Liver (tissue), 9 donors: Measurements from ENCODE around the gene SLC6A17. TPM values are rescaled to one million over a fixed set of nuclear protein-coding genes. Genes with fewer than 3 reads are reported as not detected.

Source experiments
- DNase-seq: peaks from one replicate; pipeline ENCODE4 v3.0.0-alpha.2; 2017; ENCODE audit warnings: low spot score
- H3K27ac ChIP-seq, 2 donors: one replicate each; pipeline ENCODE4 v1.7.0; 2013; ENCODE audit warnings: inconsistent platforms in 2 of 2, low read length in 2 of 2, control low read depth in 1 of 2, low read depth in 1 of 2, mild to moderate bottlenecking in 1 of 2
- H3K27me3 ChIP-seq, 4 donors: one replicate each; pipeline versions ENCODE4 v1.6.1 to v1.7.0; 2013; ENCODE audit warnings: low read length in 3 of 4, inconsistent platforms in 1 of 4, mild to moderate bottlenecking in 1 of 4, moderate library complexity in 1 of 4; ENCODE audit not compliant: control insufficient read depth in 4 of 4, insufficient read depth in 4 of 4
- H3K36me3 ChIP-seq, 4 donors: one replicate each; pipeline versions ENCODE4 v1.6.1 to v1.7.0; 2013; ENCODE audit warnings: low read length in 3 of 4, mild to moderate bottlenecking in 3 of 4, low read depth in 1 of 4, moderate library complexity in 1 of 4; ENCODE audit not compliant: control insufficient read depth in 4 of 4, insufficient read depth in 3 of 4
- H3K4me1 ChIP-seq, 4 donors: one replicate each; pipeline versions ENCODE4 v1.6.1 to v1.7.0; 2013; ENCODE audit warnings: low read length in 3 of 4, mild to moderate bottlenecking in 3 of 4, moderate library complexity in 1 of 4; ENCODE audit not compliant: control insufficient read depth in 4 of 4, insufficient read depth in 4 of 4
- H3K4me3 ChIP-seq, 3 donors: one replicate each; pipeline versions ENCODE4 v1.6.1 to v1.7.0; 2013; ENCODE audit warnings: low read length in 3 of 3, control low read depth in 1 of 3, low read depth in 1 of 3, mild to moderate bottlenecking in 1 of 3
- H3K9ac ChIP-seq, 2 donors: one replicate each; pipeline ENCODE4 v1.7.0; 2013; ENCODE audit warnings: low read length in 2 of 2, mild to moderate bottlenecking in 2 of 2, moderate library complexity in 2 of 2, control low read depth in 1 of 2, low read depth in 1 of 2
- H3K9me3 ChIP-seq, 4 donors: one replicate each; pipeline versions ENCODE4 v1.6.1 to v1.7.0; 2013; ENCODE audit warnings: low read length in 3 of 4; ENCODE audit not compliant: control insufficient read depth in 4 of 4
- EGR1 ChIP-seq, 2 donors: IDR thresholded peaks; 2 replicates each; pipeline ENCODE4 v1.6.1; 2016 to 2018; ENCODE audit warnings: antibody characterized with exemption in 2 of 2, low read depth in 2 of 2
- FOXA1 ChIP-seq: IDR thresholded peaks from 2 replicates; pipeline ENCODE4 v1.6.1; 2016; ENCODE audit warnings: antibody characterized with exemption
- FOXA2 ChIP-seq: IDR thresholded peaks from 2 replicates; pipeline ENCODE4 v1.6.1; 2016; ENCODE audit warnings: antibody characterized with exemption
- HNF4A ChIP-seq, 2 donors: conservative IDR thresholded peaks; 2 replicates each; pipeline ENCODE4 v1.6.1; 2016; ENCODE audit warnings: antibody characterized with exemption in 2 of 2, mild to moderate bottlenecking in 2 of 2
- HNF4G ChIP-seq: IDR thresholded peaks from 2 replicates; pipeline ENCODE4 v1.6.1; 2016; ENCODE audit warnings: antibody characterized with exemption
- JUND ChIP-seq, 2 donors: IDR thresholded peaks; 2 replicates each; pipeline ENCODE4 v1.6.1; 2016; ENCODE audit warnings: antibody characterized with exemption in 2 of 2
- NR2F2 ChIP-seq: IDR thresholded peaks from 2 replicates; pipeline ENCODE4 v1.6.1; 2016; ENCODE audit warnings: antibody characterized with exemption
- RAD21 ChIP-seq, 2 donors: IDR thresholded peaks; 2 replicates each; pipeline ENCODE4 v1.6.1; 2016; ENCODE audit warnings: antibody characterized with exemption in 2 of 2, mild to moderate bottlenecking in 2 of 2
- RXRA ChIP-seq, 2 donors: IDR thresholded peaks; 2 replicates each; pipeline ENCODE4 v1.6.1; 2017 to 2018; ENCODE audit warnings: antibody characterized with exemption in 2 of 2, mild to moderate bottlenecking in 1 of 2
- YY1 ChIP-seq: IDR thresholded peaks from 2 replicates; pipeline ENCODE4 v1.6.1; 2016; ENCODE audit warnings: antibody characterized with exemption, mild to moderate bottlenecking
- WGBS: extraction: QIAGEN DNeasy Blood & Tissue Kit; methylation state at CpG from one replicate; pipeline ENCODE4 v1.1.7; 2013; 5-methylcytosine and 5-hydroxymethylcytosine counted together
- polyA plus RNA-seq, 2 donors: library from polyadenylated mRNA; stranded (reverse) in 1 of 2; unstranded in 1 of 2; fragments of 200-250 nt in 1 of 2; fragments of >200 nt in 1 of 2; fragmentation: Nextera tagmentation in 1 of 2; extraction: Ambion mirVana in 1 of 2; gene quantifications; one replicate each; pipeline versions ENCODE4 v1.2.1 to v1.2.3, GENCODE V29; 2013 to 2015
- total RNA-seq, 2 donors: library from RNA; depleted of rRNA; stranded (reverse); fragments of >200 nt; gene quantifications; one replicate each; pipeline ENCODE4 v1.2.3, GENCODE V29; 2014
- TF ChIP-seq, protein P1 (sequence below): fragments of 150-350 bp; IDR thresholded peaks from 2 replicates; pipeline ENCODE4 v1.5.1; 2017; ENCODE audit warnings: improper control_type of control experiment, low read depth, low read length; ENCODE audit not compliant: missing input control
- TF ChIP-seq, protein P2 (sequence below): IDR thresholded peaks from 2 replicates; pipeline ENCODE4 v1.6.1; 2016; ENCODE audit warnings: antibody characterized with exemption
- TF ChIP-seq, protein P3 (sequence below): IDR thresholded peaks from 2 replicates; pipeline ENCODE4 v1.6.1; 2016; ENCODE audit warnings: antibody characterized with exemption
- TF ChIP-seq, protein P4 (sequence below): IDR thresholded peaks from 2 replicates; pipeline ENCODE4 v1.6.1; 2016; ENCODE audit warnings: antibody characterized with exemption, mild to moderate bottlenecking
- donor health status: healthy.
- donor health status: healthy.
- donor health status: healthy.
- donor health status: healthy.
- donor health status: healthy.

The SLC6A17 gene
- total and polyA plus RNA-seq, 4 donors, result not detected

DNA sequence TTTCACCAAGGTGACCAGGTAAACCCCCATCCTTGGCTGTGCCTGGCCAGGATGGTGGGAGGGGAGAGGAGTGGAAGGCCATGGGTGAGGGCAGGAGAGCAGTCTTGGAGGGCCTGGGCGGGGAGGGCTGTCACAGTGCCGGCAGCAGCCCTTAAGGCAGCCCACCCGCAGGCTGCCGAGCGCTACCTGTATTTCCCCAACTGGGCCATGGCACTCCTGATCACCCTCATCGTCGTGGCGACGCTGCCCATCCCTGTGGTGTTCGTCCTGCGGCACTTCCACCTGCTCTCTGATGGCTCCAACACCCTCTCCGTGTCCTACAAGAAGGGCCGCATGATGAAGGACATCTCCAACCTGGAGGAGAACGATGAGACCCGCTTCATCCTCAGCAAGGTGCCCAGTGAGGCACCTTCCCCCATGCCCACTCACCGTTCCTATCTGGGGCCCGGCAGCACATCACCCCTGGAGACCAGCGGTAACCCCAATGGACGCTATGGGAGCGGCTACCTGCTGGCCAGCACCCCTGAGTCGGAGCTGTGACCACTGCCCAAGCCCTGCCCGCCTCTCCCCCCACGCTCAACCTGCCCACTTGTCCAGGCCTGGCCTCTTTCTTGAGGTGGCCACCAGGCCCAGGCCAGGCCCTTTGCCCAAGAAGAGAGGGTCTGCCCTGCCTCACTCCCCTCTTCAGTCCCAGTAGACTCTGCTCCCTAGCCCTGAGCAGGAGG lies 47.8 kb downstream of the SLC6A17 start:
- Histone ChIP-seq H3K9ac (no peak overlapping the region), H3K27me3 (no peaks in the 10 kb centered on the region), H3K27ac (no peak overlapping the region), H3K9me3 (no peaks in the 10 kb centered on the region), H3K4me3 (no peak overlapping the region), H3K36me3 (no peaks in the 10 kb centered on the region), H3K4me1 (peaks cover 0 to 3% (median 0%) of the 10 kb centered on the region in 4 donors)
- 94% methylated on average over 23 of the region's 23 CpGs for WGBS
- no peak for DNase-seq
- TF ChIP-seq, protein P1, sequence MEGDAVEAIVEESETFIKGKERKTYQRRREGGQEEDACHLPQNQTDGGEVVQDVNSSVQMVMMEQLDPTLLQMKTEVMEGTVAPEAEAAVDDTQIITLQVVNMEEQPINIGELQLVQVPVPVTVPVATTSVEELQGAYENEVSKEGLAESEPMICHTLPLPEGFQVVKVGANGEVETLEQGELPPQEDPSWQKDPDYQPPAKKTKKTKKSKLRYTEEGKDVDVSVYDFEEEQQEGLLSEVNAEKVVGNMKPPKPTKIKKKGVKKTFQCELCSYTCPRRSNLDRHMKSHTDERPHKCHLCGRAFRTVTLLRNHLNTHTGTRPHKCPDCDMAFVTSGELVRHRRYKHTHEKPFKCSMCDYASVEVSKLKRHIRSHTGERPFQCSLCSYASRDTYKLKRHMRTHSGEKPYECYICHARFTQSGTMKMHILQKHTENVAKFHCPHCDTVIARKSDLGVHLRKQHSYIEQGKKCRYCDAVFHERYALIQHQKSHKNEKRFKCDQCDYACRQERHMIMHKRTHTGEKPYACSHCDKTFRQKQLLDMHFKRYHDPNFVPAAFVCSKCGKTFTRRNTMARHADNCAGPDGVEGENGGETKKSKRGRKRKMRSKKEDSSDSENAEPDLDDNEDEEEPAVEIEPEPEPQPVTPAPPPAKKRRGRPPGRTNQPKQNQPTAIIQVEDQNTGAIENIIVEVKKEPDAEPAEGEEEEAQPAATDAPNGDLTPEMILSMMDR, result no peak
- TF ChIP-seq FOXA1 (no peak), NR2F2 (no peak), RXRA (IDR thresholded peaks at IDR 0.05) (no peak), HNF4A (conservative IDR thresholded peaks at IDR 0.05) (no peak), EGR1 (IDR thresholded peaks at IDR 0.05; ENCODE audit: low read depth in 2 of 2) (no peak), YY1 (no peak), RAD21 (IDR thresholded peaks at IDR 0.05) (no peak), FOXA2 (no peak), JUND (IDR thresholded peaks at IDR 0.05) (no peak)
- TF ChIP-seq, protein P2, sequence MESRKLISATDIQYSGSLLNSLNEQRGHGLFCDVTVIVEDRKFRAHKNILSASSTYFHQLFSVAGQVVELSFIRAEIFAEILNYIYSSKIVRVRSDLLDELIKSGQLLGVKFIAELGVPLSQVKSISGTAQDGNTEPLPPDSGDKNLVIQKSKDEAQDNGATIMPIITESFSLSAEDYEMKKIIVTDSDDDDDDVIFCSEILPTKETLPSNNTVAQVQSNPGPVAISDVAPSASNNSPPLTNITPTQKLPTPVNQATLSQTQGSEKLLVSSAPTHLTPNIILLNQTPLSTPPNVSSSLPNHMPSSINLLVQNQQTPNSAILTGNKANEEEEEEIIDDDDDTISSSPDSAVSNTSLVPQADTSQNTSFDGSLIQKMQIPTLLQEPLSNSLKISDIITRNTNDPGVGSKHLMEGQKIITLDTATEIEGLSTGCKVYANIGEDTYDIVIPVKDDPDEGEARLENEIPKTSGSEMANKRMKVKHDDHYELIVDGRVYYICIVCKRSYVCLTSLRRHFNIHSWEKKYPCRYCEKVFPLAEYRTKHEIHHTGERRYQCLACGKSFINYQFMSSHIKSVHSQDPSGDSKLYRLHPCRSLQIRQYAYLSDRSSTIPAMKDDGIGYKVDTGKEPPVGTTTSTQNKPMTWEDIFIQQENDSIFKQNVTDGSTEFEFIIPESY, result no peak
- TF ChIP-seq, protein P3, sequence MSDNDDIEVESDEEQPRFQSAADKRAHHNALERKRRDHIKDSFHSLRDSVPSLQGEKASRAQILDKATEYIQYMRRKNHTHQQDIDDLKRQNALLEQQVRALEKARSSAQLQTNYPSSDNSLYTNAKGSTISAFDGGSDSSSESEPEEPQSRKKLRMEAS, result no peak

DNA sequence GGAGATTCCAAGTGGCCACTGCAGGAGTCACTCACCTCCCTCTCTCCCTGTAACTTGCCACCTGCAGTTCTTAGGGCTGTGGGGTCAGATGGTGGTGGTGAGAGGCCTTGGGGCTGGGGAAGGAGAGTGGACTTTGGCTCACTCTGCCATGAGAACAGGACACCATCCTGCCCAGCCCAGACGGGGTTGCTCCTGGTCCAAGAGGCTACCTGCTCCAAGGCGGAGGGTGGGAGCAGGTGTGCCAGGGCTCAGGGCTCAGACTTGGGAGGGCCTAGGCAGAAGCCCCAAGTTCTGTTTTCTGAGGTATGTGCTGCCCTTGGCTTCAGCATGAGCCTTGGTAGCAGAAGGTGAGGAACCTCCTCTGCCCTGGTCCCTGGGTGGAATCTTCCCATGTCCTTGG lies 48.5 kb downstream of the SLC6A17 start:
- no peaks in the 10 kb centered on the region for H3K9me3 ChIP-seq
- H3K4me1 ChIP-seq, result peaks cover 0 to 7% (median 0%) of the 10 kb centered on the region in 4 donors
- no peak for DNase-seq
- no peak overlapping the region for H3K27ac ChIP-seq
- no peak overlapping the region for H3K4me3 ChIP-seq
- H3K27me3 ChIP-seq, result no peaks in the 10 kb centered on the region
- no peaks in the 10 kb centered on the region for H3K36me3 ChIP-seq
- WGBS, result 95% methylated on average over 2 of the region's 2 CpGs
- TF ChIP-seq EGR1 (IDR thresholded peaks at IDR 0.05; ENCODE audit: low read depth in 2 of 2), result no peak
- TF ChIP-seq JUND (IDR thresholded peaks at IDR 0.05), result no peak
- TF ChIP-seq FOXA2, result no peak
- TF ChIP-seq, protein P4, sequence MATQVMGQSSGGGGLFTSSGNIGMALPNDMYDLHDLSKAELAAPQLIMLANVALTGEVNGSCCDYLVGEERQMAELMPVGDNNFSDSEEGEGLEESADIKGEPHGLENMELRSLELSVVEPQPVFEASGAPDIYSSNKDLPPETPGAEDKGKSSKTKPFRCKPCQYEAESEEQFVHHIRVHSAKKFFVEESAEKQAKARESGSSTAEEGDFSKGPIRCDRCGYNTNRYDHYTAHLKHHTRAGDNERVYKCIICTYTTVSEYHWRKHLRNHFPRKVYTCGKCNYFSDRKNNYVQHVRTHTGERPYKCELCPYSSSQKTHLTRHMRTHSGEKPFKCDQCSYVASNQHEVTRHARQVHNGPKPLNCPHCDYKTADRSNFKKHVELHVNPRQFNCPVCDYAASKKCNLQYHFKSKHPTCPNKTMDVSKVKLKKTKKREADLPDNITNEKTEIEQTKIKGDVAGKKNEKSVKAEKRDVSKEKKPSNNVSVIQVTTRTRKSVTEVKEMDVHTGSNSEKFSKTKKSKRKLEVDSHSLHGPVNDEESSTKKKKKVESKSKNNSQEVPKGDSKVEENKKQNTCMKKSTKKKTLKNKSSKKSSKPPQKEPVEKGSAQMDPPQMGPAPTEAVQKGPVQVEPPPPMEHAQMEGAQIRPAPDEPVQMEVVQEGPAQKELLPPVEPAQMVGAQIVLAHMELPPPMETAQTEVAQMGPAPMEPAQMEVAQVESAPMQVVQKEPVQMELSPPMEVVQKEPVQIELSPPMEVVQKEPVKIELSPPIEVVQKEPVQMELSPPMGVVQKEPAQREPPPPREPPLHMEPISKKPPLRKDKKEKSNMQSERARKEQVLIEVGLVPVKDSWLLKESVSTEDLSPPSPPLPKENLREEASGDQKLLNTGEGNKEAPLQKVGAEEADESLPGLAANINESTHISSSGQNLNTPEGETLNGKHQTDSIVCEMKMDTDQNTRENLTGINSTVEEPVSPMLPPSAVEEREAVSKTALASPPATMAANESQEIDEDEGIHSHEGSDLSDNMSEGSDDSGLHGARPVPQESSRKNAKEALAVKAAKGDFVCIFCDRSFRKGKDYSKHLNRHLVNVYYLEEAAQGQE, result no peak
- TF ChIP-seq, protein P2, result no peak
- TF ChIP-seq, protein P3, result no peak
- TF ChIP-seq RXRA (IDR thresholded peaks at IDR 0.05), result no peak
- TF ChIP-seq HNF4G, result no peak
- no peak overlapping the region for H3K9ac ChIP-seq
